HL-60/S4 treated with phorbol 12-myristate 13-acetate at 8.2 ng/mL for 4 days and 3 days (cell line): Measurements from ENCODE around the gene DR1.
"Not testable (repeated sequence)": the region's sequence is repeated elsewhere in the genome, so short reads cannot be mapped to it uniquely, and the experiment has no call there.

Source experiments
- in situ Hi-C: fragments of 300-500 bp; cut with MboI; formaldehyde crosslinking; loops from 2 replicates; pipeline ENCODE4 v1.15.0; 2022; ENCODE audit warnings: low sequenced_read_pairs

DR1 gene

DNA sequence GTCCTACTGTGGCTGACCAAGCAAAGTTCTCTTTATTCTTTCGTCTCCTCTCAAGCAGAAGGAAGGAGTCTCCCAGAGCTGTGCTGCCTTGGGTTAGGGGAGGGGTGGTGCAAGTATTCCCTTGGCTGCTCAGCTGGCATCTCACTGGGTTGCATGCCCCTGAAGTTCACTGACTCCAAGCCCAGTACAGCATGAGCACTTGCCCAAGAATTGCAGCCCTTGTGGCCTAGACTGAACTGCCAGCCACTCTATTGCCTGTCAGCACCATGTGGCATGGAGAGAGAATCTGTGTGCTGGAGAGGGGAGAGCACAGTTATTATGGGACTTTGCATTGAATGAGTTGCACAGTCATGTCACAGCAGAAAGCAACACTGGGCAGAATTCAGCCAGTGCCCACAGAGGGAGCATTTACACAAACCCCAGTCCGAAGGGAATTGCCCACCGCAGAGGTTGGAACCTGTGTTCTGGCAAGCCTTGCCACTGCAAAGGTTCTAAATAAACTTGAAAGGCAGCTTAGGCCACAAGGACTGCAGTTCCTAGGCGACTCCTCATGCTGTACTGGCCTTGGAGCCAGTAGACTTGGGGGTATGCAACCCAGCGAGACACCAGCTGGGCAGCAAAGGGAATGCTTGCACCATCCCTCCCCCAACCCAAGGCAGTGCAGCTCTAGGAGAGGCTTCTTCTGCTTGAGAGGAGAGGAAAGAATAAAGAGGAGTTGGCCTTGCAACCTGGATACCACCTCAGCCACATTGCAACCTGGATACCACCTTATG lies 28.8 kb downstream of the DR1 start:
- in situ Hi-C loops, result no loop called here

DNA sequence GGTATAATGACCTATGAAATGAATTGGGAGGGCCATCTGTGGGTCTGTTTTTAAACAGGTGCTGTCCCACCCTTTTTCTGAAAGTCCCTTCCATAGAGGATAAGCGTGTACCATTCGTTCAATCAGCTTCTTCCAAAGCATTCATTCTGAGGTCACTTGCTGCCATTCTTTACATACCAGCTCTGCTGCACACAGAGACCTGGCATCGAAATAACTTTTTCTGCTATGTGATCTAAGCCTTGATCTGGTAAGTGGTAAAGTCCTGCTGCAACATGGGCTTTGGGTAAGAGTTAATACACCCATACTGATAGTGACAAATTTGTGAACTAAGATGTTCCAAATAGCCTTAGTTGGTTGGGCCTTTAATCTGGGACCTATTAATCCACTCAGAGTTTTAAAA lies 38.9 kb downstream of the DR1 start:
- in situ Hi-C loops, result no loop called here

DNA sequence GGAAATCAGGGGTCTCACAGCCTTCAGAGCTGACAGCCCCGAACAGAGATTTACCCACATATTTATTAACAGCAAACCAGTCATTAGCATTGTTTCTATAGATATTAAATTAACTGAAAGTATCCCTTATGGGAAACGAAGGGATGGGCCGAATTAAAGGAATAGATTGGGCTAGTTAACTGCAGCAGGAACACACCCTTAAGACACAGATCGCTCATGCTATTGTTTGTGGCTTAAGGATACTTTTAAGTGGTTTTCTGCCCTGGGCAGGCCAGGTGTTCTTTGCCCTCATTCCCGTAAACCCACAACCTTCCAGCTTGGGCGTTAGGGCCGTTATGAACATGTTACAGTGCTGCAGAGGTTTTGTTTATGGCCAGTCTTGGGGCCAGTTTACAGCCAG lies 40.6 kb downstream of the DR1 start:
- in situ Hi-C loops, result not testable (repeated sequence)

DNA sequence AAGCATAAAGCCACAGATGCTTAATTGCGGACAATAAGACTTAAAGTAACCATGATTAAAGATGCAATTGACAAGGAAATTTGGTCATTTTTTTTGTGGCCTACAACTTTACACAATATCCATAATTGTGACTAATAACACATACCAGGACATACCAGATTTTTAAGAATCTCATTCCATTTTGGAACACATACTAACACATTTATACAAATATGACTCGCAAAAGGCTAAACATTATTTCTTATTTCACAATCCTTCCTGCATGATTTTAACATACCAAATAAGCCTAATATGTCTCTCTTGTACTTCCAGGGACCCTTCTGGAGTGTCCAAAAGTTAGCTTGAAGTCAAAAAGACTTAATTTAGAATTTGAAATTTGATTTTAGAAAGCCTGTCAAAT lies 48.8 kb downstream of the DR1 start:
- in situ Hi-C loops, result no loop called here

DNA sequence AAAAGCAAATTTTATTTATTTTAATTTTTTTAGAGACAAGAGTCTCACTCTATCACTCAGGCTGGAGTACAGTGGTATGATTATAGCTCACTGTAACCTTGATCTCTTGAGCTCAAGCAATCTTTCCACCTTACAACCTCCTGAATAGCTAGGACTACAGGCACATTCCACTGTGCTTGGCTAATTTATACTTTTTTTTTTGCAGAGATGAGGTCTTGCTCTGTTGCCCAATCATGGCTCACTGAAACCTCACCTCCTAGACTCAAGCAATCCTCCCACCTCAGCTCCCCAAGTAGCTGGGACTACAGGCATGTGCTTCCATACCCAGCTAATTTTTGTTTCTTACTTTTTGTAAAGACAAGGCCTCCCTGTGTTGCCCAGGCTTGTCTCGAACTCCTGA lies 49.5 kb downstream of the DR1 start:
- in situ Hi-C loops, result no loop called here

DNA sequence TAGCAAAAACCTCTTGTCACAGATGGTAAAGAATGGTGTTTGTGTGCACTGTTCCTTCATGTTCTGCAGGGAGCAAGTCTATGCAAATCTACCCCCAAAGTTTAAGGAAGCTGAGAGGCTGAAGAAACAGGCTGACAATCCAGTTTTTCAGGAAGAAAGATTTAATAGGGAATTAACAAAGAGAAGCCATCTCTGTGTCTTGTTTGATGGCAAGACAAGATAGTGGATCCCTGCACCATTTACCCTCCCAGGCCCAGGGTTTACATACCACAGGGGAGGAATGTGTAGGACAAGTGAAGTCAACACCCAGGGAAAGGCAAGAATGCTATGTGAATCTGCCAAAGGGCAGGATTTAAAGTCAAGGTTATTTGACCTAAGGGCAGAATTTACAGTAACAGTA lies 54.1 kb downstream of the DR1 start:
- in situ Hi-C loops, result no loop called here

DNA sequence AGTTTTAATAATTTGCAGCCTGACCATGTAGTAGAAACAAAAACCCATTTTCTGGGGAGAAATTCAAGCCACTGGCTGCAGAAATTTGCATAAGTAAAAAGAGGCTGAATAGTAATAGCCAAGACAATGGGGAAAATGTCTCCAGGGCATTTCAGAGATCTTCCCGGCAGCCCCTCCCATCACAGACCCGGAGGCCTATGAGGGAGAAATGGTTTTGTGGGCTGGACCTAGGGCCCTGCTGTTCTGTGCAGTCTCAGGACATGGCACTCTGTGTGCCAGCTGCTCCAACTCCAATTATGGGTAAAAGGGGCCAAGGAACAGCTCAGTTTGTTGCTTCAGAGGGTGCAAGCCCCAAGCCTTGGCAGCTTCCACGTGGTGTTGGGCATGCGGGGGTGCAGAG lies 62.5 kb downstream of the DR1 start:
- in situ Hi-C loops, result no loop called here

DNA sequence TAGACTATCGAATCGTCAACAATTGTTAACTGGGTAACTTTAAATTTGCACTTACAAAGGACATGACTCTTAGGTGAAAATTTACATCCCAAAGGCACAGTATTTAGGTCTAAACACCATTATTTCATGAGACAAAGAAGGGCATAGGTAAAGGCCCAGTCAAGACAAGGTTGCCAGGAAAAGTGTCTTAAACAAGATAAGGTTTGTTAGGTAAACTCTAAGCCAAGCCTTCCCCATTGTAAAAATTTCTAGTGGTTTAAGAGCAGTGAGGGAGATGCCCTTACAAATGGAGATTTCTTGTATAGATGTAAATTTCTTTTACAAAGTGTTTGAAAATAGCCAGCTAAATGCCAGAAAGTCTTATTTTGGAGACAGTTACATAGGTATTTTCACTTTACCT lies 65.3 kb downstream of the DR1 start:
- in situ Hi-C loops, result no loop called here

DNA sequence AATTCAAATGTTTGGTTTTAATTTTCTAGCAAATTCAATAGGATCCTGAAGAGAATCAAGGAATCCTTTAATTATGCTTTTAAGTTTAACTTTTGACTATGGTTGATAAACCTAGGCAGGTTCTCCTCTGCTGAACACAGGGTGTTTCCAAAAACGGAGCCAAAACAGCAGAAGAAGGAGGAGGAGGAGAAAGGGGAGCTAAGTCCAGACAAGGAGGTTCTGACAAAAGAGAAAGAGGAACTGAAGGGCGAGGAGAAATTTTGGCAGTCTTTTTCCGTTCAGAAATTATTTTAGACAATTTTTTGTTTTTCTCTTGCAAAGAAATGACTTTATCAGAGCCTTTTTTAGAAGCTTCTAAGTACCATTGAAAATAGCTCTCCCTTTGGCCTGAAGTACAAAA lies 69.0 kb downstream of the DR1 start:
- in situ Hi-C loops, result no loop called here

DNA sequence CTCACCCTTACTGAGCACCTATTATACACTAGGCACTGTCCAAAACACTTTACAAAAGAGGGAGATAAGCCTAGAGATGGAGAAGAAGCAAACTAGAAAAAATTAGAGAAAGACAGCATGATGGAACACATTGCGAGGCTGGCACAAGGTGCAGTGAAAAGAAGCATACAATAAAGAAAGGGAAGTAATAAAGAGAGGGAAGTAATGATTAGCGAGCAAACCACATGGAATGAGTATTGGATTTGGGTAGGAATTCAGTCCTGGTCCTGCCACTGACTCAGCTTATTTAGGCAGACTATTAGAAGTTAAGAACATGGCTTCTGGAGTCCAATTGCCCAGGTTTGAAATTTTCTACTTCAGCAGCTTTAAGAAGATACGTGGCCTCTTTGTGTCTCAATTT lies 69.6 kb downstream of the DR1 start:
- in situ Hi-C loops, result no loop called here

DNA sequence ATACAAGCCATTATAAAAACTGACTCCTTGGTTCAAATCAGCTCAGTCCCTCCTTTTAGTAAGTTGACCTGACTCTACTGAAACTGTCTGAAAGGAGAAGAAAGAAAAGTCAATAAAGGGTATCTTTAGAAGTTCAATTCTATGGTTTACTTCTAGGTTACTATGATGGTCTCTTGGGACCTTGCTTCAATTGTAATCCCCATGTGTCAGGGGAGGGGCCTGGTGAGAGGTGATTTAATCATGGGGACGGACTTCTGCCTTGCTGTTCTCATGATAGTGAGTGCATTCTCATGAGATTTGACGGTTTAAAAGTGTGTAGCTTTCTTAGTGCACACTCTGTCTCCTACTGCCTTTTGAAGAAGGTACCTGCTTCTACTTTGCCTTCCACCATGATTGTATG lies 70.5 kb downstream of the DR1 start:
- in situ Hi-C loops, result no loop called here
